Amniotic stem cell (primary cell): ENCODE results near the gene FBXO11.
A peak's percentile ranks its signal among the peaks of the same experiment; 100 is the strongest.

Source experiments
- DNase-seq: peaks from one replicate; lab custom pipeline; 2025; lab: John Stamatoyannopoulos, UW

Gene FBXO11

GRCh38 chr2:47783486-47784351 is 122.6 kb downstream of the FBXO11 start:
- peak; percentile 29 for DNase-seq

- peak; percentile 77 for DNase-seq
Observed at GRCh38 chr2:47782671-47783485, 123.4 kb downstream of the FBXO11 start, which contains the start of gene MSH6. Gene MSH6 (plus strand): TSS chr2:47783145. CDS start chr2:47783234, 89 bp downstream.

GRCh38 chr2:47782381-47782670 is 124.0 kb downstream of the FBXO11 start:
- no peak for DNase-seq

- no peak for DNase-seq
Observed at GRCh38 chr2:47779426-47779790, 126.9 kb downstream of the FBXO11 start.

GRCh38 chr2:47778698-47779425 is 127.4 kb downstream of the FBXO11 start:
- DNase-seq, result no peak

- no peak for DNase-seq
Observed at GRCh38 chr2:47777277-47777937, 128.9 kb downstream of the FBXO11 start.

GRCh38 chr2:47774567-47774966 is 131.7 kb downstream of the FBXO11 start:
- no peak for DNase-seq

GRCh38 chr2:47772343-47772742 is 134.0 kb downstream of the FBXO11 start:
- no peak for DNase-seq

- DNase-seq, result peak; percentile 33
Observed at GRCh38 chr2:47771211-47771610, 135.1 kb downstream of the FBXO11 start.

GRCh38 chr2:47769318-47769717 is 137.0 kb downstream of the FBXO11 start:
- DNase-seq, result no peak

- DNase-seq, result no peak
Observed at GRCh38 chr2:47767880-47768609, 138.3 kb downstream of the FBXO11 start.

- no peak for DNase-seq
Observed at GRCh38 chr2:47767497-47767844, 138.8 kb downstream of the FBXO11 start.

- DNase-seq, result no peak
Observed at GRCh38 chr2:47751856-47752414, 154.4 kb downstream of the FBXO11 start.

GRCh38 chr2:47747878-47748277 is 158.4 kb downstream of the FBXO11 start:
- no peak for DNase-seq

- no peak for DNase-seq
Observed at GRCh38 chr2:47744074-47744473, 162.2 kb downstream of the FBXO11 start.

GRCh38 chr2:47741637-47742036 is 164.7 kb downstream of the FBXO11 start:
- DNase-seq, result no peak

GRCh38 chr2:47741101-47741500 is 165.2 kb downstream of the FBXO11 start:
- no peak for DNase-seq
